OCI-LY1 (cell line): ENCODE results near the gene SIVA1.

Experiments
- H2AFZ ChIP-seq: fragments of 200-600 bp; sonication (generic), shearing (Covaris generic); 2 replicates; pipeline ENCODE4 v1.6.0; 2014; ENCODE audit warnings: antibody characterized with exemption, mild to moderate bottlenecking, low read length
- H3F3A ChIP-seq: fragments of 200-600 bp; sonication (generic), shearing (Covaris generic); 2 replicates; pipeline ENCODE4 v1.6.0; 2014; ENCODE audit warnings: mild to moderate bottlenecking, antibody characterized with exemption, low read length, moderate library complexity; ENCODE audit not compliant: insufficient read depth
- H3K27ac ChIP-seq: fragments of 200-600 bp; sonication (generic); 2 replicates; pipeline ENCODE4 v1.5.1; 2014; ENCODE audit warnings: low read length, mixed run types, mild to moderate bottlenecking, low read depth; ENCODE audit not compliant: poor library complexity, severe bottlenecking
- H3K27me3 ChIP-seq: fragments of 200-600 bp; sonication (generic); 2 replicates; pipeline ENCODE4 v1.6.0; 2014; ENCODE audit warnings: antibody characterized with exemption, mild to moderate bottlenecking, low read length, moderate library complexity; ENCODE audit not compliant: insufficient read depth
- H3K36me3 ChIP-seq: fragments of 200-600 bp; sonication (generic); 2 replicates; pipeline ENCODE4 v1.6.1; 2014; ENCODE audit warnings: mild to moderate bottlenecking, antibody characterized with exemption, low read length, moderate library complexity, mixed read lengths; ENCODE audit not compliant: insufficient read depth
- H3K4me1 ChIP-seq: fragments of 200-600 bp; sonication (generic); 2 replicates; pipeline ENCODE4 v1.5.1; 2014; ENCODE audit warnings: mild to moderate bottlenecking, low read length, moderate library complexity; ENCODE audit not compliant: insufficient read depth, severe bottlenecking
- H3K4me2 ChIP-seq: fragments of 200-600 bp; sonication (generic), shearing (Covaris generic); 2 replicates; pipeline ENCODE4 v1.6.1; 2014; ENCODE audit warnings: low read length
- H3K4me3 ChIP-seq: fragments of 200-600 bp; sonication (generic); 2 replicates; pipeline ENCODE4 v1.5.1; 2014; ENCODE audit warnings: low read length, low read depth, mild to moderate bottlenecking, mixed read lengths; ENCODE audit not compliant: poor library complexity, severe bottlenecking
- H3K79me2 ChIP-seq: fragments of 200-600 bp; shearing (Covaris generic); 2 replicates; pipeline ENCODE4 v1.6.1; 2016; ENCODE audit warnings: mixed run types, low read length, mixed read lengths; ENCODE audit not compliant: insufficient read depth
- H3K9ac ChIP-seq: fragments of 200-600 bp; sonication (generic), shearing (Covaris generic); 2 replicates; pipeline ENCODE4 v1.6.1; 2014; ENCODE audit warnings: mild to moderate bottlenecking, low read length, mixed read lengths
- H3K9me2 ChIP-seq: fragments of 200-600 bp; sonication (generic), shearing (Covaris generic); 2 replicates; pipeline ENCODE4 v1.6.1; 2014; ENCODE audit warnings: low read depth, mild to moderate bottlenecking, low read length, mixed read lengths
- H3K9me3 ChIP-seq: fragments of 200-600 bp; shearing (Covaris generic); 2 replicates; pipeline ENCODE4 v1.6.1; 2014; ENCODE audit warnings: low read length, mixed read lengths
- H4K20me1 ChIP-seq: fragments of 200-600 bp; sonication (generic), shearing (Covaris generic); 2 replicates; pipeline ENCODE4 v1.6.0; 2016; ENCODE audit warnings: mild to moderate bottlenecking, low read length; ENCODE audit not compliant: insufficient read depth
- EZH2 ChIP-seq: fragments of 200-600 bp; sonication (generic), shearing (Covaris generic); IDR thresholded peaks from 2 replicates; pipeline ENCODE4 v1.8.0; 2017; ENCODE audit warnings: borderline replicate concordance, mixed run types, mild to moderate bottlenecking, antibody characterized with exemption, low read length, moderate library complexity, mixed read lengths
- TF ChIP-seq, protein P1 (sequence below): fragments of 200-600 bp; sonication (generic), shearing (Covaris generic); IDR thresholded peaks from 2 replicates; pipeline ENCODE4 v1.5.1; 2017; ENCODE audit warnings: mild to moderate bottlenecking, antibody characterized with exemption, low read length, moderate library complexity, mixed read lengths

The SIVA1 gene

GRCh38 chr14:104779776-104780512 is 27.0 kb downstream of the SIVA1 start:
- no peaks in the 10 kb centered on the region for H3K27me3 ChIP-seq
- H3K27ac ChIP-seq = no peak overlapping the region
- H3K9me3 ChIP-seq = no peaks in the 10 kb centered on the region
- no peaks in the 10 kb centered on the region for H3K79me2 ChIP-seq
- no peaks in the 10 kb centered on the region for H4K20me1 ChIP-seq
- TF ChIP-seq, protein P1, sequence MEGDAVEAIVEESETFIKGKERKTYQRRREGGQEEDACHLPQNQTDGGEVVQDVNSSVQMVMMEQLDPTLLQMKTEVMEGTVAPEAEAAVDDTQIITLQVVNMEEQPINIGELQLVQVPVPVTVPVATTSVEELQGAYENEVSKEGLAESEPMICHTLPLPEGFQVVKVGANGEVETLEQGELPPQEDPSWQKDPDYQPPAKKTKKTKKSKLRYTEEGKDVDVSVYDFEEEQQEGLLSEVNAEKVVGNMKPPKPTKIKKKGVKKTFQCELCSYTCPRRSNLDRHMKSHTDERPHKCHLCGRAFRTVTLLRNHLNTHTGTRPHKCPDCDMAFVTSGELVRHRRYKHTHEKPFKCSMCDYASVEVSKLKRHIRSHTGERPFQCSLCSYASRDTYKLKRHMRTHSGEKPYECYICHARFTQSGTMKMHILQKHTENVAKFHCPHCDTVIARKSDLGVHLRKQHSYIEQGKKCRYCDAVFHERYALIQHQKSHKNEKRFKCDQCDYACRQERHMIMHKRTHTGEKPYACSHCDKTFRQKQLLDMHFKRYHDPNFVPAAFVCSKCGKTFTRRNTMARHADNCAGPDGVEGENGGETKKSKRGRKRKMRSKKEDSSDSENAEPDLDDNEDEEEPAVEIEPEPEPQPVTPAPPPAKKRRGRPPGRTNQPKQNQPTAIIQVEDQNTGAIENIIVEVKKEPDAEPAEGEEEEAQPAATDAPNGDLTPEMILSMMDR = no peak
- TF ChIP-seq EZH2 = no peak
- no peaks in the 10 kb centered on the region for H3K4me1 ChIP-seq
- H2AFZ ChIP-seq = no peak overlapping the region
- peaks cover 20% of the 10 kb centered on the region; the same call in 1 of the 2 replicates for H3K36me3 ChIP-seq
- no peak overlapping the region for H3K4me2 ChIP-seq
- H3K9me2 ChIP-seq = no peaks in the 10 kb centered on the region
- H3K4me3 ChIP-seq = no peak overlapping the region
- no peak overlapping the region for H3K9ac ChIP-seq
- H3F3A ChIP-seq = no peaks in the 10 kb centered on the region

DNA sequence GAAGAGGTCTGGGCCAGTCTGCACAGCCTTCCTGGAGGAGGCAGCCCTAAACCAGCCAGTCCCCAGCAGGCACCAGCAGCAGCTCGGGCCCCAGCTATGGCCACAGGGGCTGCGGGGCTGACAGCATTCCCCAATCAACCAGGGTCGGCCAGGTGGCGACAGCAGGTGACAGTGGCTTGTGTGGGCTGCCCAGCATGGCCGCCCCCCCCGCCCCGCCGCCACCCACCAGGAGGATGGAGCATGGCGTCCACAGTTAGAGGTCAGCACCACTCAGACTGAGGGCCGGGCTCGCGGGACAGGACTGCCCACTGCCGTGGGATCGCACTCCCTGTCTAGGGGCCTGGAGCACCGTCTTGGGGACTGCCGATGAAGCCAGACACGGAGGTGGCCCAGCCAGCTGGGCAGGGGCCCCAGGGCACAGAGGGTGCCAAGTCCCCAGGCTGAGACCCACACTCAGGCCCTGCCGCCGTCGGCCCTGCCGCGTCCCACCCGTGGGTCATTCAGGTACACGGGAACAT is 27.6 kb downstream of the SIVA1 start:
- H3K36me3 ChIP-seq = peaks cover 14% of the 10 kb centered on the region; the same call in 1 of the 2 replicates
- H3K4me1 ChIP-seq = no peaks in the 10 kb centered on the region
- no peaks in the 10 kb centered on the region for H3F3A ChIP-seq
- no peak for TF ChIP-seq EZH2
- H4K20me1 ChIP-seq = no peaks in the 10 kb centered on the region
- no peak overlapping the region for H3K4me3 ChIP-seq
- H3K9me2 ChIP-seq = no peaks in the 10 kb centered on the region
- H3K79me2 ChIP-seq = no peaks in the 10 kb centered on the region
- H3K27me3 ChIP-seq = no peaks in the 10 kb centered on the region
- H2AFZ ChIP-seq = no peak overlapping the region
- H3K27ac ChIP-seq = no peak overlapping the region
- no peak overlapping the region for H3K4me2 ChIP-seq
- H3K9ac ChIP-seq = no peak overlapping the region
- H3K9me3 ChIP-seq = no peaks in the 10 kb centered on the region

DNA sequence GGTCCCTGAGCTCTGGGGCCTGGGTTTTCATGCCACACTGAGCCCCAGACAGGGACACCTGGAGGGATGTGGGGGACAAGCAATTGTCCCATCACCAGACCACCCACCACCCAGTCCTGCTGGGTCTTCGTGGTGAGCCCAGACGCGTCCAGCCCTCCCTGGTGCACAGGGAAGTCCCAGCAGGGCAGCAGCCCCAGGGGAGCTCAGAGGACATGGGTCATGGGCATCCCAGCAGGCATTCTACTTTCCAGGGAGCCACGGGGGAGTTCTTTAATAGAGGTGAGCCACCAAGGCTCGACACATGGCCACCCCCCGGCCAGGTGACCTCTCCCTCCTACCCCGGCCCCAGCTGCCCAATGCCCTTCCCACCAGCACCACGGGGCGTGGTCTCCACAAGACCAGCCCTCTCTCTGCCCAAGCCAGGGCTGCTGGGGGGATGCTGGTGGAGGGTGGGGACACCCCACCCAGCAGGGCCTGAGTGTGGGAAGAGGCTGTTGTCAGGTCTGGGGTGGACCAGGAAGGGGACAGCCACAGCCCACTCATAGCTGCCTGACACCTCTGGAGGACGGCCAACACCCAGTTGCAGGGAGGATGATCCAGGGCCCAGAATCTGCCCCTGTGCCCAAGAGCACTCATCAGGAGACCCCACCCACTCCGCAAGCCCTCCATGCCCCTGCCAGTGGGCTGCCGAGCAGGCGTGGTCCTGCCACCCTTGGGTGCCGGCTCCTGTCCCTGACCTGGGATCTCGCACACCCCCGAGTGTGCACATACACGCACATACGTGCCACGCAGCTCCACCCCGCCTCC is 28.5 kb downstream of the SIVA1 start:
- Histone ChIP-seq H3F3A (no peaks in the 10 kb centered on the region), H3K9me2 (no peaks in the 10 kb centered on the region), H3K27ac (no peak overlapping the region)

More for the DNA sequence above, 28.5 kb downstream of the SIVA1 start:
- Histone ChIP-seq H4K20me1 (no peaks in the 10 kb centered on the region), H3K4me2 (no peak overlapping the region), H3K9ac (no peak overlapping the region), H3K4me3 (no peak overlapping the region), H3K27me3 (no peaks in the 10 kb centered on the region), H3K9me3 (no peaks in the 10 kb centered on the region), H3K36me3 (peaks cover 8% of the 10 kb centered on the region; the same call in 1 of the 2 replicates), H3K4me1 (no peaks in the 10 kb centered on the region), H2AFZ (no peak overlapping the region), H3K79me2 (no peaks in the 10 kb centered on the region)
- no peak for TF ChIP-seq EZH2
- TF ChIP-seq, protein P1 = no peak
